ENCODE data around the gene AP3S2.
"Not testable (repeated sequence)": the region's sequence is repeated elsewhere in the genome, so short reads cannot be mapped to it uniquely, and the experiment has no call there.

AP3S2 gene

GRCh38 chr15:89903015-89903857, 9.4 kb upstream of the AP3S2 start:
- DNase-seq (ENCODE audit: low spot score), result no peak

GRCh38 chr15:89900849-89901248, 7.1 kb upstream of the AP3S2 start:
- no peak for DNase-seq (ENCODE audit: low spot score)

GRCh38 chr15:89899951-89900567, 6.3 kb upstream of the AP3S2 start:
- no peak for DNase-seq (ENCODE audit: low spot score)

GRCh38 chr15:89899295-89899945, 5.6 kb upstream of the AP3S2 start:
- DNase-seq (ENCODE audit: low spot score), result no peak

- DNase-seq (ENCODE audit: low spot score), result peak; percentile 70
Observed at GRCh38 chr15:89898614-89899294, 5.0 kb upstream of the AP3S2 start.

- no peak for DNase-seq (ENCODE audit: low spot score)
Observed at GRCh38 chr15:89898146-89898545, 4.4 kb upstream of the AP3S2 start.

- no peak for DNase-seq (ENCODE audit: low spot score)
Observed at GRCh38 chr15:89893027-89893426, 767 bp downstream of the AP3S2 start.

GRCh38 chr15:89888214-89888804, 5.5 kb downstream of the AP3S2 start:
- DNase-seq (ENCODE audit: low spot score), result peak; percentile 34

- no peak for DNase-seq (ENCODE audit: low spot score)
Observed at GRCh38 chr15:89885611-89886010, 8.2 kb downstream of the AP3S2 start.

- DNase-seq (ENCODE audit: low spot score), result not testable (repeated sequence)
Observed at GRCh38 chr15:89885179-89885578, 8.6 kb downstream of the AP3S2 start.

GRCh38 chr15:89883518-89883917, 10.3 kb downstream of the AP3S2 start:
- DNase-seq (ENCODE audit: low spot score), result no peak

GRCh38 chr15:89880727-89881126, 13.1 kb downstream of the AP3S2 start:
- DNase-seq (ENCODE audit: low spot score), result no peak

GRCh38 chr15:89878323-89878722, 15.5 kb downstream of the AP3S2 start:
- DNase-seq (ENCODE audit: low spot score), result no peak

GRCh38 chr15:89877083-89877425, 16.7 kb downstream of the AP3S2 start:
- no peak for DNase-seq (ENCODE audit: low spot score)

GRCh38 chr15:89876396-89877082, 17.3 kb downstream of the AP3S2 start:
- no peak for DNase-seq (ENCODE audit: low spot score)

GRCh38 chr15:89875741-89876140, 18.1 kb downstream of the AP3S2 start:
- no peak for DNase-seq (ENCODE audit: low spot score)

GRCh38 chr15:89874926-89875564, 18.7 kb downstream of the AP3S2 start:
- peak; percentile 90 for DNase-seq (ENCODE audit: low spot score)

- DNase-seq (ENCODE audit: low spot score), result no peak
Observed at GRCh38 chr15:89870688-89871288, 23.0 kb downstream of the AP3S2 start.

- no peak for DNase-seq (ENCODE audit: low spot score)
Observed at GRCh38 chr15:89870006-89870405, 23.8 kb downstream of the AP3S2 start.

GRCh38 chr15:89869490-89869889, 24.3 kb downstream of the AP3S2 start:
- DNase-seq (ENCODE audit: low spot score), result not testable (repeated sequence)

Measured in D341Med (cell line).